22Rv1 (cell line): Measurements from ENCODE around the gene EIF4G1.

Experiments
- ZFX ChIP-seq: fragments of 450-650 bp; IDR thresholded peaks from 2 replicates; pipeline ENCODE4 v1.6.1; 2017; ENCODE audit warnings: antibody characterized with exemption, borderline replicate concordance
- TF ChIP-seq, protein P1 (sequence below): fragments of 450-650 bp; IDR thresholded peaks from 2 replicates; pipeline ENCODE4 v1.5.1; 2017; ENCODE audit warnings: mild to moderate bottlenecking

DNA sequence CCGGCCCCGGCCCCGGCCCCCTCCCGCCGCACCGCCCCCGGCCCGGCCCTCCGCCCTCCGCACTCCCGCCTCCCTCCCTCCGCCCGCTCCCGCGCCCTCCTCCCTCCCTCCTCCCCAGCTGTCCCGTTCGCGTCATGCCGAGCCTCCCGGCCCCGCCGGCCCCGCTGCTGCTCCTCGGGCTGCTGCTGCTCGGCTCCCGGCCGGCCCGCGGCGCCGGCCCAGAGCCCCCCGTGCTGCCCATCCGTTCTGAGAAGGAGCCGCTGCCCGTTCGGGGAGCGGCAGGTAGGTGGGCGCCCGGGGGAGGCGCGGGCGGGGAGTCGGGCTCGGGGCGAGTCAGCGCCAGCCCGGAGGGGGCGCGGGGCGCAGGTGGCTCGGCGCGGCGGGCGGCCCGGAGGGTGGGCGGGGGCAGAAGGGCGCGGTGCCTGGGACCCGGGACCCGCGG is 65.8 kb downstream of the EIF4G1 start:
- TF ChIP-seq, protein P1, sequence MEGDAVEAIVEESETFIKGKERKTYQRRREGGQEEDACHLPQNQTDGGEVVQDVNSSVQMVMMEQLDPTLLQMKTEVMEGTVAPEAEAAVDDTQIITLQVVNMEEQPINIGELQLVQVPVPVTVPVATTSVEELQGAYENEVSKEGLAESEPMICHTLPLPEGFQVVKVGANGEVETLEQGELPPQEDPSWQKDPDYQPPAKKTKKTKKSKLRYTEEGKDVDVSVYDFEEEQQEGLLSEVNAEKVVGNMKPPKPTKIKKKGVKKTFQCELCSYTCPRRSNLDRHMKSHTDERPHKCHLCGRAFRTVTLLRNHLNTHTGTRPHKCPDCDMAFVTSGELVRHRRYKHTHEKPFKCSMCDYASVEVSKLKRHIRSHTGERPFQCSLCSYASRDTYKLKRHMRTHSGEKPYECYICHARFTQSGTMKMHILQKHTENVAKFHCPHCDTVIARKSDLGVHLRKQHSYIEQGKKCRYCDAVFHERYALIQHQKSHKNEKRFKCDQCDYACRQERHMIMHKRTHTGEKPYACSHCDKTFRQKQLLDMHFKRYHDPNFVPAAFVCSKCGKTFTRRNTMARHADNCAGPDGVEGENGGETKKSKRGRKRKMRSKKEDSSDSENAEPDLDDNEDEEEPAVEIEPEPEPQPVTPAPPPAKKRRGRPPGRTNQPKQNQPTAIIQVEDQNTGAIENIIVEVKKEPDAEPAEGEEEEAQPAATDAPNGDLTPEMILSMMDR, result no peak
- no peak for TF ChIP-seq ZFX
